Caco-2 (cell line): ENCODE measurements around the gene TRPM1. TPM values are rescaled to one million over a fixed set of nuclear protein-coding genes. Genes with fewer than 3 reads are reported as not detected.

Experiments used
- BruUV-seq: library from RNA; stranded (reverse); fragments of 400-500 nt; replicated peaks from 2 replicates; lab custom pipeline; 2021; lab: Mats Ljungman, UMichigan
- CTCF ChIA-PET: fragments of 300-600 bp; sonication (Branson Sonifier 250); formaldehyde crosslinking; loops from one replicate; lab custom pipeline; 2022; ENCODE audit warnings: antibody characterized with exemption; lab: Charles Lee
- POLR2A ChIA-PET: fragments of 300-600 bp; sonication (Branson Sonifier 250); formaldehyde crosslinking; loops from one replicate; lab custom pipeline; 2022; ENCODE audit warnings: antibody characterized with exemption; lab: Charles Lee
- DNase-seq, 2 experiments: peaks; one replicate each; pipeline versions ENCODE4 v3.0.0 to v3.0.0-alpha.2; 2020 to 2022
- H3K27me3 ChIP-seq: replicated peaks from 2 replicates; pipeline ENCODE4 v1.6.0; 2011; ENCODE audit warnings: low read length; ENCODE audit not compliant: control insufficient read depth, insufficient read depth
- H3K36me3 ChIP-seq: 2 replicates; pipeline ENCODE4 v1.5.1; 2011; ENCODE audit warnings: low read length; ENCODE audit not compliant: control insufficient read depth, insufficient read depth
- H3K4me1 ChIP-seq: fragments of 250-450 bp; sonication (Bioruptor Pico); 2 replicates; pipeline ENCODE4 v1.5.1; 2020; ENCODE audit warnings: mild to moderate bottlenecking
- H3K4me3 ChIP-seq: 2 replicates; pipeline ENCODE4 v1.5.1; 2011; ENCODE audit warnings: low read depth, mild to moderate bottlenecking, control low read depth, low read length
- H3K9me3 ChIP-seq: fragments of 250-450 bp; sonication (Bioruptor Pico); 2 replicates; pipeline ENCODE4 v1.5.1; 2020; ENCODE audit warnings: mild to moderate bottlenecking, moderate library complexity
- H3K27ac Mint-ChIP-seq: one replicate; pipeline ENCODE4 v1.8.0; 2022; ENCODE audit warnings: mixed read lengths; ENCODE audit not compliant: unreplicated experiment
- H3K27me3 Mint-ChIP-seq: one replicate; pipeline ENCODE4 v1.8.0; 2022; ENCODE audit warnings: mixed read lengths; ENCODE audit not compliant: insufficient read depth, unreplicated experiment
- H3K36me3 Mint-ChIP-seq: one replicate; pipeline ENCODE4 v1.8.0; 2022; ENCODE audit warnings: mild to moderate bottlenecking, mixed read lengths; ENCODE audit not compliant: insufficient read depth, unreplicated experiment
- H3K4me1 Mint-ChIP-seq: one replicate; pipeline ENCODE4 v1.8.0; 2022; ENCODE audit warnings: low read depth, mixed read lengths; ENCODE audit not compliant: unreplicated experiment
- H3K4me3 Mint-ChIP-seq: one replicate; pipeline ENCODE4 v1.8.0; 2022; ENCODE audit warnings: mild to moderate bottlenecking, moderate library complexity, mixed read lengths; ENCODE audit not compliant: unreplicated experiment
- H3K9me3 Mint-ChIP-seq: one replicate; pipeline ENCODE4 v1.8.0; 2022; ENCODE audit warnings: mixed read lengths; ENCODE audit not compliant: unreplicated experiment
- CTCF ChIP-seq, 2 experiments: fragments of 200-600 bp in 1 of 2; IDR thresholded peaks; 1 replicate in 1 of 2; 2 replicates in 1 of 2; pipeline versions ENCODE4 v1.5.1 to v1.8.0; 2011 to 2022; ENCODE audit warnings: antibody characterized with exemption in 1 of 2, control low read depth in 1 of 2, inconsistent platforms in 1 of 2, low read depth in 1 of 2, low read length in 1 of 2, mild to moderate bottlenecking in 1 of 2, moderate library complexity in 1 of 2; ENCODE audit not compliant: insufficient read depth in 1 of 2, severe bottlenecking in 1 of 2, unreplicated experiment in 1 of 2
- intact Hi-C: fragments of 100-400 bp; cut with micrococcal nuclease; formaldehyde crosslinking; loops from one replicate; pipeline ENCODE4 v1.10.0; 2022; ENCODE audit not compliant: unreplicated experiment
- total RNA-seq: library from RNA; stranded (reverse); gene quantifications from 2 replicates; pipeline ENCODE4 v1.2.3, GENCODE V29; 2022

The TRPM1 gene
- total RNA-seq, 1 experiment from 2014 or later = not detected

- H3K4me3 ChIP-seq = no peak overlapping the region
- H3K9me3 ChIP-seq = no peaks in the 10 kb centered on the region
- H3K4me1 ChIP-seq = peaks cover 37% of the 10 kb centered on the region
- Mint-ChIP-seq H3K4me3 (peak overlapping the region; percentile 32), H3K36me3 (peaks cover 21% of the 10 kb centered on the region), H3K27ac (peak overlapping the region; percentile 81), H3K4me1 (peaks cover 47% of the 10 kb centered on the region), H3K27me3 (no peaks in the 10 kb centered on the region), H3K9me3 (no peaks in the 10 kb centered on the region)
- no peaks in the 10 kb centered on the region for H3K27me3 ChIP-seq
- BruUV-seq = TSS peak; percentile 95
- no peak for TF ChIP-seq CTCF (IDR thresholded peaks at IDR 0.05; ENCODE audit: insufficient read depth in 1 of 2, low read depth in 1 of 2, low read length in 1 of 2, severe bottlenecking in 1 of 2, unreplicated experiment in 1 of 2)
- POLR2A ChIA-PET = interaction anchor here (1.0 to 2.9 kb wide), 3 partner anchors 10 to 33 kb away, joined by 4 to 39 read pairs (median 16); partner anchors contain the start of gene MTMR10
- intact Hi-C loops = loop anchor here (1.0 to 2.0 kb wide), 3 partner anchors 10 to 67 kb away; partner anchors contain the start of gene MTMR10
- no peak for DNase-seq
- H3K36me3 ChIP-seq = no peaks in the 10 kb centered on the region
- CTCF ChIA-PET = interaction anchor here (2.5 kb wide), 1 partner anchor 10 kb away, joined by 19 read pairs; no protein-coding TSS in a partner anchor
These were observed 77.7 kb downstream of the TRPM1 start for GRCh38 chr15:31023841-31024240.

- Mint-ChIP-seq H3K4me3 (no peak overlapping the region), H3K27ac (no peak overlapping the region), H3K27me3 (no peaks in the 10 kb centered on the region), H3K9me3 (no peaks in the 10 kb centered on the region), H3K4me1 (peaks cover 47% of the 10 kb centered on the region), H3K36me3 (peaks cover 21% of the 10 kb centered on the region)
- ChIA-PET POLR2A (no interaction called here), CTCF (no interaction called here)
- Histone ChIP-seq H3K9me3 (no peaks in the 10 kb centered on the region), H3K4me3 (no peak overlapping the region), H3K4me1 (peaks cover 32% of the 10 kb centered on the region), H3K36me3 (no peaks in the 10 kb centered on the region), H3K27me3 (no peaks in the 10 kb centered on the region)
- intact Hi-C loops = no loop called here
- no peak for DNase-seq
- BruUV-seq = no TSS peak
- TF ChIP-seq CTCF (IDR thresholded peaks at IDR 0.05; ENCODE audit: insufficient read depth in 1 of 2, low read depth in 1 of 2, low read length in 1 of 2, severe bottlenecking in 1 of 2, unreplicated experiment in 1 of 2) = no peak
These were observed 80.4 kb downstream of the TRPM1 start for GRCh38 chr15:31021067-31021665.

- H3K9me3 Mint-ChIP-seq = no peaks in the 10 kb centered on the region
- ChIA-PET POLR2A (no interaction called here), CTCF (no interaction called here)
- no peaks in the 10 kb centered on the region for H3K27me3 Mint-ChIP-seq
- no peak overlapping the region for H3K27ac Mint-ChIP-seq
- Histone ChIP-seq H3K27me3 (no peaks in the 10 kb centered on the region), H3K4me3 (no peak overlapping the region), H3K9me3 (no peaks in the 10 kb centered on the region), H3K4me1 (peaks cover 28% of the 10 kb centered on the region), H3K36me3 (no peaks in the 10 kb centered on the region)
- no peak for DNase-seq
- intact Hi-C loops = no loop called here
- no peak overlapping the region for H3K4me3 Mint-ChIP-seq
- peaks cover 46% of the 10 kb centered on the region for H3K4me1 Mint-ChIP-seq
- no peak for TF ChIP-seq CTCF (IDR thresholded peaks at IDR 0.05; ENCODE audit: insufficient read depth in 1 of 2, low read depth in 1 of 2, low read length in 1 of 2, severe bottlenecking in 1 of 2, unreplicated experiment in 1 of 2)
- no TSS peak for BruUV-seq
- H3K36me3 Mint-ChIP-seq = peaks cover 21% of the 10 kb centered on the region
These were observed 81.0 kb downstream of the TRPM1 start for GRCh38 chr15:31020542-31020941.
